GM12872 (cell line): ENCODE measurements around the gene HSPA2.

ENCODE experiments used
- TF ChIP-seq, protein P1 (sequence below): IDR thresholded peaks from 3 replicates; pipeline ENCODE4 v1.5.1; 2011; ENCODE audit warnings: low read depth, mild to moderate bottlenecking, low read length, moderate library complexity; ENCODE audit not compliant: insufficient read depth

Gene HSPA2

GRCh38 chr14:64584190-64584589 is 43.6 kb downstream of the HSPA2 start:
- TF ChIP-seq, protein P1, sequence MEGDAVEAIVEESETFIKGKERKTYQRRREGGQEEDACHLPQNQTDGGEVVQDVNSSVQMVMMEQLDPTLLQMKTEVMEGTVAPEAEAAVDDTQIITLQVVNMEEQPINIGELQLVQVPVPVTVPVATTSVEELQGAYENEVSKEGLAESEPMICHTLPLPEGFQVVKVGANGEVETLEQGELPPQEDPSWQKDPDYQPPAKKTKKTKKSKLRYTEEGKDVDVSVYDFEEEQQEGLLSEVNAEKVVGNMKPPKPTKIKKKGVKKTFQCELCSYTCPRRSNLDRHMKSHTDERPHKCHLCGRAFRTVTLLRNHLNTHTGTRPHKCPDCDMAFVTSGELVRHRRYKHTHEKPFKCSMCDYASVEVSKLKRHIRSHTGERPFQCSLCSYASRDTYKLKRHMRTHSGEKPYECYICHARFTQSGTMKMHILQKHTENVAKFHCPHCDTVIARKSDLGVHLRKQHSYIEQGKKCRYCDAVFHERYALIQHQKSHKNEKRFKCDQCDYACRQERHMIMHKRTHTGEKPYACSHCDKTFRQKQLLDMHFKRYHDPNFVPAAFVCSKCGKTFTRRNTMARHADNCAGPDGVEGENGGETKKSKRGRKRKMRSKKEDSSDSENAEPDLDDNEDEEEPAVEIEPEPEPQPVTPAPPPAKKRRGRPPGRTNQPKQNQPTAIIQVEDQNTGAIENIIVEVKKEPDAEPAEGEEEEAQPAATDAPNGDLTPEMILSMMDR = no peak

GRCh38 chr14:64591809-64592208 is 51.3 kb downstream of the HSPA2 start:
- TF ChIP-seq, protein P1 = no peak
